ENCODE measurements around the gene PDILT.
A peak's percentile ranks its signal among the peaks of the same experiment; 100 is the strongest.

PDILT gene

GRCh38 chr16:20401475-20402016, 3.0 kb downstream of the PDILT start:
- DNase-seq = no peak

- DNase-seq = no peak
Measured at GRCh38 chr16:20401066-20401465, 3.5 kb downstream of the PDILT start.

GRCh38 chr16:20399185-20399584, 5.4 kb downstream of the PDILT start:
- no peak for DNase-seq

- DNase-seq = no peak
Measured at GRCh38 chr16:20398603-20399002, 5.9 kb downstream of the PDILT start.

GRCh38 chr16:20397468-20398074, 7.0 kb downstream of the PDILT start:
- DNase-seq = no peak

- DNase-seq = no peak
Measured at GRCh38 chr16:20396846-20397467, 7.6 kb downstream of the PDILT start.

- DNase-seq = no peak
Measured at GRCh38 chr16:20395946-20396345, 8.6 kb downstream of the PDILT start.

- no peak for DNase-seq
Measured at GRCh38 chr16:20393801-20394577, 10.5 kb downstream of the PDILT start.

GRCh38 chr16:20391045-20391444, 13.5 kb downstream of the PDILT start:
- no peak for DNase-seq

- DNase-seq = no peak
Measured at GRCh38 chr16:20388854-20389253, 15.7 kb downstream of the PDILT start.

- no peak for DNase-seq
Measured at GRCh38 chr16:20387978-20388377, 16.6 kb downstream of the PDILT start.

GRCh38 chr16:20385844-20386832, 18.4 kb downstream of the PDILT start:
- DNase-seq = peak; percentile 47

- peak; percentile 50 for DNase-seq
Measured at GRCh38 chr16:20383106-20384029, 21.2 kb downstream of the PDILT start.

- DNase-seq = no peak
Measured at GRCh38 chr16:20382202-20382948, 22.2 kb downstream of the PDILT start.

- DNase-seq = no peak
Measured at GRCh38 chr16:20380782-20381181, 23.8 kb downstream of the PDILT start.

- DNase-seq = no peak
Measured at GRCh38 chr16:20377181-20377580, 27.4 kb downstream of the PDILT start.

GRCh38 chr16:20372701-20373100, 31.8 kb downstream of the PDILT start:
- no peak for DNase-seq

GRCh38 chr16:20369452-20370054, 35.0 kb downstream of the PDILT start:
- no peak for DNase-seq

- no peak for DNase-seq
Measured at GRCh38 chr16:20364051-20364450, 40.5 kb downstream of the PDILT start.

- DNase-seq = no peak
Measured at GRCh38 chr16:20363191-20363590, 41.3 kb downstream of the PDILT start.

All from inflammatory macrophage treated with lipopolysaccharide for 4 hours (primary cell).